ENCODE results near the gene MMP24OS. TPM values are rescaled to one million over a fixed set of nuclear protein-coding genes. Genes with fewer than 3 reads are reported as not detected.

MMP24OS gene
- total and polyA plus RNA-seq, 2 donors (not counting 3 experiments of a cell fraction or from before 2014, with no cell fraction given), result 35.1 to 55.6 TPM

GRCh38 chr20:35296101-35296554 lies 18.2 kb upstream of the MMP24OS start:
- H3K27ac ChIP-seq (ENCODE audit: insufficient read depth, low read depth, low read length), result no peak overlapping the region
- no peaks in the 10 kb centered on the region for H3K9me3 ChIP-seq (replicated peaks; ENCODE audit: control insufficient read depth, insufficient read depth, low read length)
- CTCF ChIA-PET, result interaction anchor here (1.8 to 2.1 kb wide), 4 partner anchors 10 to 143 kb away, joined by 4 to 7 read pairs (median 5); partner anchors contain the start of gene EIF6
- no peaks in the 10 kb centered on the region for H3K79me2 ChIP-seq (ENCODE audit: control insufficient read depth, insufficient read depth, low read length)
- no TSS peak for BruUV-seq (replicated peaks)
- H3K4me3 ChIP-seq (replicated peaks in 1 of 3; ENCODE audit: insufficient read depth in 1 of 3, low read depth in 1 of 3, low read length in 3 of 3), result no peak overlapping the region
- DNase-seq (ENCODE audit: low read depth, low spot score) (no peak), FAIRE-seq (no peak)
- intact Hi-C loops (cut with micrococcal nuclease) (no loop called here), dilution Hi-C loops (cut with MboI; ENCODE audit: extremely low pct_ligation_motif_present, low sequenced_read_pairs) (no loop called here)
- no peaks in the 10 kb centered on the region for H4K20me1 ChIP-seq (replicated peaks; ENCODE audit: control insufficient read depth, extremely low read depth, insufficient read depth, low read length)
- H3K27me3 ChIP-seq (ENCODE audit: control insufficient read depth in 2 of 2, insufficient read depth in 2 of 2, low read length in 2 of 2), result peaks cover 0 to 2% of the 10 kb centered on the region in 2 experiments
- H3K36me3 ChIP-seq (ENCODE audit: control insufficient read depth in 2 of 2, extremely low read depth in 1 of 2, insufficient read depth in 2 of 2, low read length in 2 of 2), result no peaks in the 10 kb centered on the region
- no peaks in the 10 kb centered on the region for H3K9me1 ChIP-seq (replicated peaks; ENCODE audit: control insufficient read depth, extremely low read depth, insufficient read depth, low read length)
- no peak overlapping the region for H3K9ac ChIP-seq (replicated peaks; ENCODE audit: extremely low read depth, insufficient read depth, low read length)
- POLR2A ChIA-PET, result no interaction called here
- peaks cover 5% of the 10 kb centered on the region for H3K4me1 ChIP-seq (ENCODE audit: control insufficient read depth, extremely low read depth, insufficient read depth, low read length)
- H2AFZ ChIP-seq (ENCODE audit: low read depth, low read length), result no peak overlapping the region
- TF ChIP-seq, protein P1, sequence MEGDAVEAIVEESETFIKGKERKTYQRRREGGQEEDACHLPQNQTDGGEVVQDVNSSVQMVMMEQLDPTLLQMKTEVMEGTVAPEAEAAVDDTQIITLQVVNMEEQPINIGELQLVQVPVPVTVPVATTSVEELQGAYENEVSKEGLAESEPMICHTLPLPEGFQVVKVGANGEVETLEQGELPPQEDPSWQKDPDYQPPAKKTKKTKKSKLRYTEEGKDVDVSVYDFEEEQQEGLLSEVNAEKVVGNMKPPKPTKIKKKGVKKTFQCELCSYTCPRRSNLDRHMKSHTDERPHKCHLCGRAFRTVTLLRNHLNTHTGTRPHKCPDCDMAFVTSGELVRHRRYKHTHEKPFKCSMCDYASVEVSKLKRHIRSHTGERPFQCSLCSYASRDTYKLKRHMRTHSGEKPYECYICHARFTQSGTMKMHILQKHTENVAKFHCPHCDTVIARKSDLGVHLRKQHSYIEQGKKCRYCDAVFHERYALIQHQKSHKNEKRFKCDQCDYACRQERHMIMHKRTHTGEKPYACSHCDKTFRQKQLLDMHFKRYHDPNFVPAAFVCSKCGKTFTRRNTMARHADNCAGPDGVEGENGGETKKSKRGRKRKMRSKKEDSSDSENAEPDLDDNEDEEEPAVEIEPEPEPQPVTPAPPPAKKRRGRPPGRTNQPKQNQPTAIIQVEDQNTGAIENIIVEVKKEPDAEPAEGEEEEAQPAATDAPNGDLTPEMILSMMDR (IDR thresholded peaks at IDR 0.05; ENCODE audit: extremely low read depth in 1 of 2, insufficient read depth in 1 of 2, low read depth in 1 of 2, low read length in 2 of 2), result no peak
- no peak for TF ChIP-seq MYC (IDR thresholded peaks at IDR 0.05; ENCODE audit: low read depth, low read length)
- TF ChIP-seq EZH2 (IDR thresholded peaks at IDR 0.05; ENCODE audit: borderline replicate concordance, low read depth, low read length, severe bottlenecking), result no peak
- TF ChIP-seq FOS (IDR thresholded peaks at IDR 0.05; ENCODE audit: borderline replicate concordance, insufficient read depth, low read length), result no peak
- TF ChIP-seq POLR2AphosphoS5 (IDR thresholded peaks at IDR 0.05; ENCODE audit: insufficient read depth, low read depth, low read length), result no peak
- no peak for TF ChIP-seq MAX (IDR thresholded peaks at IDR 0.05; ENCODE audit: insufficient read depth, insufficient read length)
- TF ChIP-seq JUN (IDR thresholded peaks at IDR 0.05; ENCODE audit: borderline replicate concordance, insufficient read depth, insufficient read length, low read depth), result no peak
- TF ChIP-seq GATA2 (IDR thresholded peaks at IDR 0.05; ENCODE audit: insufficient read depth, insufficient read length, low read depth, low read length), result no peak
- TF ChIP-seq POLR2A (IDR thresholded peaks at IDR 0.05; ENCODE audit: low read depth, low read length), result no peak
- H3K4me2 ChIP-seq (ENCODE audit: insufficient read depth, low read length), result no peak overlapping the region
